WTC11 (cell line): Measurements from ENCODE around the gene ACOXL. TPM values are rescaled to one million over a fixed set of nuclear protein-coding genes. Genes with fewer than 3 reads are reported as not detected.

Experiments used
- ATAC-seq: fragments of 200-7000 bp; cut with Tn5 transposase; 2 replicates; pipeline ENCODE4 v1.10.0; 2021; ENCODE audit warnings: mild to moderate bottlenecking, moderate library complexity
- CTCF ChIA-PET: fragments of 300-600 bp; sonication (Branson Sonifier 250); formaldehyde crosslinking; loops from one replicate; lab custom pipeline; 2021; ENCODE audit warnings: antibody characterized with exemption; lab: Charles Lee
- POLR2A ChIA-PET: fragments of 350-600 bp; sonication (Branson Sonifier 250); formaldehyde crosslinking; loops from one replicate; lab custom pipeline; 2021; ENCODE audit warnings: antibody characterized with exemption; lab: Charles Lee
- DNase-seq: peaks from one replicate; pipeline ENCODE4 v3.0.0; 2021; ENCODE audit warnings: low spot score
- H3K27ac Mint-ChIP-seq: 2 replicates; pipeline ENCODE4 v1.8.0; 2021; ENCODE audit warnings: mixed read lengths
- H3K27me3 Mint-ChIP-seq: 2 replicates; pipeline ENCODE4 v1.8.0; 2021; ENCODE audit warnings: low read depth, mild to moderate bottlenecking, moderate library complexity, mixed read lengths
- H3K36me3 Mint-ChIP-seq: 2 replicates; pipeline ENCODE4 v1.8.0; 2021; ENCODE audit warnings: mixed read lengths
- H3K4me1 Mint-ChIP-seq: 2 replicates; pipeline ENCODE4 v1.8.0; 2022; ENCODE audit warnings: mixed read lengths
- H3K4me3 Mint-ChIP-seq: 2 replicates; pipeline ENCODE4 v1.8.0; 2021; ENCODE audit warnings: mild to moderate bottlenecking, moderate library complexity, mixed read lengths
- H3K9me3 Mint-ChIP-seq: 2 replicates; pipeline ENCODE4 v1.8.0; 2021; ENCODE audit warnings: mixed read lengths
- ATF6 ChIP-seq: sonication (generic); formaldehyde crosslinking; IDR thresholded peaks from 2 replicates; pipeline ENCODE4 v1.8.1; 2023; ENCODE audit warnings: mild to moderate bottlenecking, missing genetic modification reagents
- CREM ChIP-seq: sonication (generic); formaldehyde crosslinking; IDR thresholded peaks from 2 replicates; pipeline ENCODE4 v1.8.1; 2022; ENCODE audit warnings: mild to moderate bottlenecking, missing genetic modification reagents, moderate library complexity
- GTF2I ChIP-seq: fragments of 250-450 bp; sonication (Bioruptor Pico); conservative IDR thresholded peaks from 2 replicates; pipeline ENCODE4 v1.4.0; 2021; ENCODE audit warnings: mild to moderate bottlenecking
- NFE2L1 ChIP-seq: sonication (generic); formaldehyde crosslinking; IDR thresholded peaks from 2 replicates; pipeline ENCODE4 v1.8.1; 2023; ENCODE audit warnings: missing genetic modification reagents
- NR2C2 ChIP-seq: sonication (generic); formaldehyde crosslinking; IDR thresholded peaks from 2 replicates; pipeline ENCODE4 v1.8.0; 2022; ENCODE audit warnings: mild to moderate bottlenecking, missing genetic modification reagents
- PRRX2 ChIP-seq: fragments of 250-450 bp; sonication (Bioruptor Pico); IDR thresholded peaks from 2 replicates; pipeline ENCODE4 v1.8.0; 2021; ENCODE audit warnings: mild to moderate bottlenecking
- RELA ChIP-seq: sonication (generic); formaldehyde crosslinking; IDR thresholded peaks from 2 replicates; pipeline ENCODE4 v1.8.1; 2022; ENCODE audit warnings: missing genetic modification reagents, mild to moderate bottlenecking, borderline replicate concordance
- TP53 ChIP-seq: sonication (generic); formaldehyde crosslinking; IDR thresholded peaks from 2 replicates; pipeline ENCODE4 v1.8.1; 2023; ENCODE audit warnings: mild to moderate bottlenecking, missing genetic modification reagents
- ZNF121 ChIP-seq: sonication (generic); formaldehyde crosslinking; IDR thresholded peaks from 2 replicates; pipeline ENCODE4 v1.8.0; 2023; ENCODE audit warnings: missing genetic modification reagents
- ZNF317 ChIP-seq: sonication (generic); formaldehyde crosslinking; IDR thresholded peaks from 2 replicates; pipeline ENCODE4 v1.8.1; 2023; ENCODE audit warnings: low read depth, mild to moderate bottlenecking, moderate library complexity, missing genetic modification reagents, borderline replicate concordance
- ZNF423 ChIP-seq: fragments of 250-450 bp; sonication (Bioruptor Pico); IDR thresholded peaks from 2 replicates; pipeline ENCODE4 v2.1.2; 2022; ENCODE audit warnings: mild to moderate bottlenecking, moderate library complexity
- ZNF532 ChIP-seq: fragments of 250-450 bp; sonication (Bioruptor Pico); IDR thresholded peaks from 2 replicates; pipeline ENCODE4 v1.9.0; 2021; ENCODE audit warnings: mild to moderate bottlenecking, borderline replicate concordance
- total RNA-seq: library from RNA; stranded (reverse); gene quantifications from 3 replicates; pipeline ENCODE4 v1.2.3, GENCODE V29; 2021
- TF ChIP-seq, protein P1 (sequence below): sonication (generic); formaldehyde crosslinking; IDR thresholded peaks from 2 replicates; pipeline ENCODE4 v1.8.0; 2022; ENCODE audit warnings: mild to moderate bottlenecking, missing genetic modification reagents

ACOXL gene
- total RNA-seq, 1 experiment from 2014 or later: 14.9 TPM

- Mint-ChIP-seq H3K4me1 (peaks cover 46% of the 10 kb centered on the region), H3K9me3 (peaks cover 6% of the 10 kb centered on the region; the same call in 1 of the 2 replicates), H3K27ac (no peak overlapping the region), H3K4me3 (no peak overlapping the region), H3K27me3 (peaks cover 33% of the 10 kb centered on the region), H3K36me3 (no peaks in the 10 kb centered on the region)
- ATAC-seq: peak; percentile 27
- ChIA-PET POLR2A (no interaction called here), CTCF (interaction anchor here (1.0 kb wide), 1 partner anchor 51 kb away, joined by 3 read pairs; the partner anchor contains the start of gene BUB1)
- TF ChIP-seq ZNF121 (CRISPR knock-in tag): no peak
- no peak for TF ChIP-seq NR2C2 (CRISPR knock-in tag)
- TF ChIP-seq ZNF317 (CRISPR knock-in tag): no peak
- no peak for TF ChIP-seq GTF2I (CRISPR knock-in tag)
- no peak for TF ChIP-seq CREM
- TF ChIP-seq ZNF423 (CRISPR knock-in tag): no peak
- no peak for TF ChIP-seq TP53
- TF ChIP-seq, protein P1, sequence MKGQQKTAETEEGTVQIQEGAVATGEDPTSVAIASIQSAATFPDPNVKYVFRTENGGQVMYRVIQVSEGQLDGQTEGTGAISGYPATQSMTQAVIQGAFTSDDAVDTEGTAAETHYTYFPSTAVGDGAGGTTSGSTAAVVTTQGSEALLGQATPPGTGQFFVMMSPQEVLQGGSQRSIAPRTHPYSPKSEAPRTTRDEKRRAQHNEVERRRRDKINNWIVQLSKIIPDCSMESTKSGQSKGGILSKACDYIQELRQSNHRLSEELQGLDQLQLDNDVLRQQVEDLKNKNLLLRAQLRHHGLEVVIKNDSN: no peak
- no peak for TF ChIP-seq ZNF532 (CRISPR knock-in tag)
- peak; percentile 36 for DNase-seq
Measured at GRCh38 chr2:110729106-110729505, 3.3 kb upstream of the ACOXL start.

- peaks cover 63% of the 10 kb centered on the region for H3K4me1 Mint-ChIP-seq
Measured at GRCh38 chr2:110731064-110731463, 1.3 kb upstream of the ACOXL start.

GRCh38 chr2:110735366-110735765 is 3.0 kb downstream of the ACOXL start:
- TF ChIP-seq ZNF423 (CRISPR knock-in tag) (peak; percentile 88), PRRX2 (no peak)
- Mint-ChIP-seq H3K4me1 (peaks cover 61% of the 10 kb centered on the region), H3K27me3 (peaks cover 40% of the 10 kb centered on the region), H3K9me3 (peaks cover 15% of the 10 kb centered on the region), H3K36me3 (peaks cover 21% of the 10 kb centered on the region), H3K4me3 (0 out of 2 replicates have a peak overlapping the region, but pooled peaks have one; percentile 18), H3K27ac (no peak overlapping the region; the same call in 1 of the 2 replicates)
- peak; percentile 22 for DNase-seq
- POLR2A ChIA-PET: no interaction called here
- CTCF ChIA-PET: interaction anchor here (0.6 to 1.4 kb wide), 2 partner anchors 47 to 57 kb away, joined by 3 read pairs; partner anchors contain the start of gene BUB1
- 0 out of 2 replicates have a peak, but pooled peaks have one; percentile 6 for ATAC-seq

More at GRCh38 chr2:110731064-110731463, 1.3 kb upstream of the ACOXL start:
- Mint-ChIP-seq H3K36me3 (peaks cover 1% of the 10 kb centered on the region), H3K9me3 (peaks cover 6% of the 10 kb centered on the region; the same call in 1 of the 2 replicates), H3K27me3 (peaks cover 40% of the 10 kb centered on the region), H3K27ac (peak overlapping the region; percentile 5; the same call in 1 of the 2 replicates), H3K4me3 (peak overlapping the region; percentile 81)
- ATAC-seq: no peak
- ChIA-PET POLR2A (interaction anchor here (0.6 to 1.5 kb wide), 2 partner anchors 12 to 53 kb away, joined by 6 read pairs; partner anchors contain the start of gene BUB1), CTCF (interaction anchor here (1.5 kb wide), 1 partner anchor 24 kb away, joined by 4 read pairs; no protein-coding TSS in a partner anchor)
- DNase-seq: no peak
- 0 out of 2 replicates have a peak, but pooled peaks have one; percentile 22 for TF ChIP-seq NFE2L1
- TF ChIP-seq ATF6 (CRISPR knock-in tag): no peak
- TF ChIP-seq CREM: no peak
- TF ChIP-seq ZNF423 (CRISPR knock-in tag): peak; percentile 43
- no peak for TF ChIP-seq RELA (CRISPR knock-in tag)
- TF ChIP-seq, all 79 proteins: peak for 2
